Mesothelial cell of epicardium (in vitro differentiated cells): ENCODE results near the gene CFAP73. TPM values are rescaled to one million over a fixed set of nuclear protein-coding genes. Genes with fewer than 3 reads are reported as not detected.

Experiments used
- DNase-seq, 2 experiments: peaks; one replicate each; pipeline ENCODE4 v3.0.0; 2021; ENCODE audit warnings: low spot score in 2 of 2; ENCODE audit not compliant: unreplicated experiment in 2 of 2
- H3K27ac Mint-ChIP-seq: 2 replicates; pipeline ENCODE4 v1.8.0; 2021; ENCODE audit warnings: mixed read lengths
- H3K27me3 Mint-ChIP-seq: 2 replicates; pipeline ENCODE4 v1.8.0; 2021; ENCODE audit warnings: low read depth, mixed read lengths
- H3K36me3 Mint-ChIP-seq: 2 replicates; pipeline ENCODE4 v1.8.0; 2021; ENCODE audit warnings: mixed read lengths
- H3K4me1 Mint-ChIP-seq: 2 replicates; pipeline ENCODE4 v1.8.0; 2021; ENCODE audit warnings: mixed read lengths
- H3K4me3 Mint-ChIP-seq: 2 replicates; pipeline ENCODE4 v1.8.0; 2021; ENCODE audit warnings: mild to moderate bottlenecking, moderate library complexity, mixed read lengths
- H3K9me3 Mint-ChIP-seq: 2 replicates; pipeline ENCODE4 v1.8.0; 2021; ENCODE audit warnings: mixed read lengths
- CTCF ChIP-seq: fragments of 200-600 bp; sonication (generic); IDR thresholded peaks from one replicate; pipeline ENCODE4 v1.5.0; 2021; ENCODE audit warnings: antibody characterized with exemption; ENCODE audit not compliant: unreplicated experiment
- total RNA-seq: library from RNA; stranded (reverse); gene quantifications from 3 replicates; pipeline ENCODE4 v1.2.1, GENCODE V29; 2021

The CFAP73 gene
- total RNA-seq, 1 donor from 2014 or later = not detected

- Mint-ChIP-seq H3K27ac (no peak overlapping the region), H3K4me3 (no peak overlapping the region)
Observed at GRCh38 chr12:113159937-113160336, 10.4 kb downstream of the CFAP73 start.

GRCh38 chr12:113161415-113162016 lies 12.0 kb downstream of the CFAP73 start:
- no peak for TF ChIP-seq CTCF
- peaks cover 4% of the 10 kb centered on the region for H3K27me3 Mint-ChIP-seq
- no peak for DNase-seq
- no peak overlapping the region for H3K4me3 Mint-ChIP-seq
- H3K9me3 Mint-ChIP-seq = no peaks in the 10 kb centered on the region
- H3K4me1 Mint-ChIP-seq = no peaks in the 10 kb centered on the region
- peaks cover 42% of the 10 kb centered on the region for H3K36me3 Mint-ChIP-seq
- no peak overlapping the region for H3K27ac Mint-ChIP-seq

More at GRCh38 chr12:113159937-113160336, 10.4 kb downstream of the CFAP73 start:
- TF ChIP-seq CTCF = no peak
- Mint-ChIP-seq H3K4me1 (no peaks in the 10 kb centered on the region), H3K36me3 (peaks cover 37% of the 10 kb centered on the region), H3K27me3 (peaks cover 16% of the 10 kb centered on the region), H3K9me3 (no peaks in the 10 kb centered on the region)
- no peak for DNase-seq

- Mint-ChIP-seq H3K9me3 (no peaks in the 10 kb centered on the region), H3K36me3 (peaks cover 40% of the 10 kb centered on the region), H3K27me3 (no peaks in the 10 kb centered on the region), H3K4me3 (no peak overlapping the region), H3K4me1 (no peaks in the 10 kb centered on the region), H3K27ac (no peak overlapping the region)
- DNase-seq = no peak
- no peak for TF ChIP-seq CTCF
Observed at GRCh38 chr12:113162102-113163029, 12.8 kb downstream of the CFAP73 start.

GRCh38 chr12:113163030-113163360 lies 13.5 kb downstream of the CFAP73 start:
- peaks cover 36% of the 10 kb centered on the region for H3K36me3 Mint-ChIP-seq
- no peaks in the 10 kb centered on the region for H3K9me3 Mint-ChIP-seq

GRCh38 chr12:113164014-113164413 lies 14.5 kb downstream of the CFAP73 start:
- no peak for TF ChIP-seq CTCF
- DNase-seq = no peak
- Mint-ChIP-seq H3K4me3 (no peak overlapping the region), H3K36me3 (peaks cover 38% of the 10 kb centered on the region), H3K27ac (no peak overlapping the region), H3K9me3 (no peaks in the 10 kb centered on the region), H3K27me3 (no peaks in the 10 kb centered on the region), H3K4me1 (no peaks in the 10 kb centered on the region)

More at GRCh38 chr12:113163030-113163360, 13.5 kb downstream of the CFAP73 start:
- TF ChIP-seq CTCF = no peak
- Mint-ChIP-seq H3K4me3 (no peak overlapping the region), H3K4me1 (no peaks in the 10 kb centered on the region), H3K27me3 (no peaks in the 10 kb centered on the region), H3K27ac (no peak overlapping the region)
- no peak for DNase-seq
